ENCODE data around the gene FMN1. TPM values are rescaled to one million over a fixed set of nuclear protein-coding genes. Genes with fewer than 3 reads are reported as not detected.

Gene FMN1
- total and polyA plus RNA-seq, 2 of the 8 experiments (the other 6 are each of a cell fraction or from before 2014, with no cell fraction given), result 0.27 to 3.7 TPM

- Histone ChIP-seq H3K18ac (ENCODE audit: extremely low read depth, low read length) (no peak overlapping the region), H3K23ac (ENCODE audit: insufficient read length) (no peak overlapping the region), H4K5ac (ENCODE audit: insufficient read length, low read depth, low read length) (no peak overlapping the region), H2AK5ac (ENCODE audit: low read depth, low read length) (no peak overlapping the region), H3K14ac (ENCODE audit: insufficient read length) (no peak overlapping the region), H2BK15ac (ENCODE audit: low read length) (no peak overlapping the region), H3K9me3 (ENCODE audit: insufficient read depth in 2 of 2, low read depth in 1 of 2, low read length in 1 of 2) (no peaks in the 10 kb centered on the region), H3K4me3 (ENCODE audit: extremely low read depth in 1 of 4, insufficient read depth in 2 of 4, low read depth in 3 of 4, low read length in 4 of 4) (no peak overlapping the region), H2BK20ac (ENCODE audit: low read length) (no peak overlapping the region), H4K8ac (ENCODE audit: extremely low read depth, insufficient read depth, low read length) (no peak overlapping the region), H3K4ac (replicated peaks; ENCODE audit: insufficient read length, low read depth, low read length) (no peak overlapping the region), H2AFZ (ENCODE audit: low read length) (no peak overlapping the region), H3K4me2 (ENCODE audit: insufficient read depth in 1 of 2, low read depth in 2 of 2, low read length in 2 of 2) (no peak overlapping the region), H3K56ac (replicated peaks; ENCODE audit: insufficient read length, low read depth, low read length) (no peak overlapping the region), H3K27me3 (replicated peaks in 1 of 4; ENCODE audit: control insufficient read depth in 3 of 4, extremely low read depth in 1 of 4, insufficient read depth in 3 of 4, low read length in 3 of 4) (no peaks in the 10 kb centered on the region), H2BK12ac (ENCODE audit: low read depth, low read length) (no peak overlapping the region), H3K9ac (replicated peaks in 1 of 4; ENCODE audit: extremely low read depth in 1 of 4, low read depth in 3 of 4, low read length in 3 of 4) (no peak overlapping the region), H3K23me2 (ENCODE audit: low read depth, low read length) (no peaks in the 10 kb centered on the region), H4K20me1 (replicated peaks in 1 of 2; ENCODE audit: control insufficient read depth in 1 of 2, insufficient read depth in 2 of 2, low read length in 2 of 2) (no peaks in the 10 kb centered on the region), H2BK5ac (ENCODE audit: low read depth, low read length) (no peak overlapping the region), H3K4me1 (replicated peaks in 1 of 4; ENCODE audit: control insufficient read depth in 3 of 4, insufficient read depth in 4 of 4, low read length in 3 of 4) (peaks cover 0 to 4% (median 0%) of the 10 kb centered on the region in 4 experiments; a peak in 2 of 7 replicates), H3K79me1 (ENCODE audit: low read depth, low read length) (no peaks in the 10 kb centered on the region), H3K36me3 (ENCODE audit: control insufficient read depth in 2 of 4, insufficient read depth in 4 of 4, low read length in 3 of 4) (no peaks in the 10 kb centered on the region), H3K27ac (ENCODE audit: low read depth, low read length) (no peak overlapping the region), H3K79me2 (ENCODE audit: control insufficient read depth in 1 of 2, insufficient read depth in 2 of 2, low read length in 2 of 2) (no peaks in the 10 kb centered on the region), H2BK120ac (replicated peaks; ENCODE audit: low read depth, low read length) (no peak overlapping the region), H4K91ac (replicated peaks; ENCODE audit: insufficient read length, low read length) (no peak overlapping the region)
- no peak for FAIRE-seq
- 77% methylated on average over 7 of the region's 7 CpGs; no CpG with 5 or more reads in 1 of the 2 experiments for WGBS, 2 experiments (ENCODE audit: extremely low coverage in 1 of 2, insufficient coverage in 1 of 2, insufficient read length in 1 of 2, insufficient replicate concordance in 2 of 2, low coverage in 1 of 2, low lambda C conversion rate in 2 of 2, missing lambda C conversion rate in 1 of 2)
- POLR2A ChIA-PET (ENCODE audit: partially characterized antibody), result no interaction called here
- DNase-seq (ENCODE audit: low read depth in 1 of 2, low spot score in 2 of 2), result no peak
- CTCF ChIA-PET (ENCODE audit: partially characterized antibody), result interaction anchor here (0.7 to 4.4 kb wide), 6 partner anchors 17 to 65 kb away, joined by 3 to 23 read pairs (median 4); no protein-coding TSS in a partner anchor
- TF ChIP-seq NANOG (IDR thresholded peaks at IDR 0.05; ENCODE audit: insufficient read depth, low read depth, low read length, poor library complexity, severe bottlenecking), result no peak
- TF ChIP-seq BRCA1 (IDR thresholded peaks at IDR 0.05; ENCODE audit: low read depth, low read length), result no peak
These were observed 308.1 kb downstream of the FMN1 start for GRCh38 chr15:32886459-32886858.
